Osteoblast (primary cell): Measurements from ENCODE around the gene CD300LD. TPM values are rescaled to one million over a fixed set of nuclear protein-coding genes. Genes with fewer than 3 reads are reported as not detected.

Experiments used
- DNase-seq: peaks from one replicate; pipeline ENCODE4 v3.0.0; 2011; ENCODE audit warnings: low spot score, mixed read lengths; ENCODE audit not compliant: insufficient read length; ENCODE audit errors: missing footprints
- H2AFZ ChIP-seq: 2 replicates; pipeline ENCODE4 v1.6.0; 2011; ENCODE audit warnings: mild to moderate bottlenecking, low read length
- H3K27ac ChIP-seq: 2 replicates; pipeline ENCODE4 v1.5.1; 2011; ENCODE audit warnings: mild to moderate bottlenecking, low read depth, low read length, moderate library complexity
- H3K27me3 ChIP-seq: 2 replicates; pipeline ENCODE4 v1.6.0; 2012; ENCODE audit warnings: mild to moderate bottlenecking, control low read depth, inconsistent platforms, low read length, moderate library complexity; ENCODE audit not compliant: insufficient read depth
- H3K36me3 ChIP-seq: 2 replicates; pipeline ENCODE4 v1.5.1; 2011; ENCODE audit warnings: mild to moderate bottlenecking, low read length, control low read depth, moderate library complexity; ENCODE audit not compliant: insufficient read depth
- H3K4me1 ChIP-seq: 2 replicates; pipeline ENCODE4 v1.5.1; 2011; ENCODE audit warnings: mild to moderate bottlenecking, low read length, control low read depth, moderate library complexity; ENCODE audit not compliant: insufficient read depth
- H3K4me2 ChIP-seq: 2 replicates; pipeline ENCODE4 v1.6.0; 2011; ENCODE audit warnings: mild to moderate bottlenecking, low read length; ENCODE audit not compliant: insufficient read depth
- H3K4me3 ChIP-seq: fragments of 200-600 bp; sonication (generic); 3 replicates; pipeline ENCODE4 v1.5.1; 2012; ENCODE audit warnings: mild to moderate bottlenecking, low read length, inconsistent platforms; ENCODE audit not compliant: insufficient read depth
- H3K79me2 ChIP-seq: 2 replicates; pipeline ENCODE4 v1.6.0; 2012; ENCODE audit warnings: mild to moderate bottlenecking, low read length, control low read depth, inconsistent platforms; ENCODE audit not compliant: insufficient read depth
- H3K9me3 ChIP-seq: 2 replicates; pipeline ENCODE4 v1.5.1; 2011; ENCODE audit warnings: low read depth, low read length, control low read depth
- H4K20me1 ChIP-seq: 2 replicates; pipeline ENCODE4 v1.6.0; 2012; ENCODE audit warnings: mild to moderate bottlenecking, low read length, control low read depth; ENCODE audit not compliant: insufficient read depth
- CTCF ChIP-seq: IDR thresholded peaks from 2 replicates; pipeline ENCODE4 v1.5.1; 2011; ENCODE audit warnings: mild to moderate bottlenecking, low read depth, low read length, moderate library complexity; ENCODE audit errors: extremely low read depth
- total RNA-seq: library from RNA; depleted of rRNA; stranded (reverse); fragments of >200 nt; gene quantifications from 2 replicates; pipeline ENCODE4 v1.2.3, GENCODE V29; 2012

Gene CD300LD
- total RNA-seq, 1 donor, result not detected

- Histone ChIP-seq H3K4me1 (no peaks in the 10 kb centered on the region), H3K27me3 (peaks cover 12% of the 10 kb centered on the region), H3K9me3 (no peaks in the 10 kb centered on the region), H3K4me2 (no peak overlapping the region), H4K20me1 (peaks cover 2% of the 10 kb centered on the region), H3K27ac (no peak overlapping the region), H3K4me3 (no peak overlapping the region), H3K79me2 (no peaks in the 10 kb centered on the region), H3K36me3 (no peaks in the 10 kb centered on the region), H2AFZ (no peak overlapping the region)
- TF ChIP-seq CTCF, result no peak
- no peak for DNase-seq
Measured at GRCh38 chr17:74607221-74607620, 15.1 kb upstream of the CD300LD start.

- no peak overlapping the region for H3K27ac ChIP-seq
- H3K4me1 ChIP-seq, result no peaks in the 10 kb centered on the region
- no peak for DNase-seq
- H3K79me2 ChIP-seq, result no peaks in the 10 kb centered on the region
- H3K4me3 ChIP-seq, result no peak overlapping the region
- no peak for TF ChIP-seq CTCF
- no peak overlapping the region for H2AFZ ChIP-seq
- no peak overlapping the region for H3K4me2 ChIP-seq
- no peaks in the 10 kb centered on the region for H3K9me3 ChIP-seq
- H3K27me3 ChIP-seq, result peaks cover 16% of the 10 kb centered on the region
- H3K36me3 ChIP-seq, result no peaks in the 10 kb centered on the region
- peaks cover 2% of the 10 kb centered on the region for H4K20me1 ChIP-seq
Measured at GRCh38 chr17:74606050-74606449, 14.0 kb upstream of the CD300LD start.

GRCh38 chr17:74605361-74605760 is 13.3 kb upstream of the CD300LD start:
- Histone ChIP-seq H3K4me1 (no peaks in the 10 kb centered on the region), H3K36me3 (no peaks in the 10 kb centered on the region), H3K79me2 (no peaks in the 10 kb centered on the region), H3K9me3 (no peaks in the 10 kb centered on the region), H4K20me1 (peaks cover 2% of the 10 kb centered on the region), H3K27me3 (peaks cover 16% of the 10 kb centered on the region), H3K4me3 (no peak overlapping the region), H3K27ac (no peak overlapping the region), H3K4me2 (no peak overlapping the region), H2AFZ (no peak overlapping the region)
- no peak for TF ChIP-seq CTCF
- peak; percentile 92 for DNase-seq

- Histone ChIP-seq H3K79me2 (no peaks in the 10 kb centered on the region), H3K27ac (no peak overlapping the region), H4K20me1 (peaks cover 2% of the 10 kb centered on the region), H3K9me3 (no peaks in the 10 kb centered on the region), H3K4me2 (no peak overlapping the region), H3K4me3 (no peak overlapping the region), H3K4me1 (no peaks in the 10 kb centered on the region), H2AFZ (no peak overlapping the region), H3K27me3 (peaks cover 16% of the 10 kb centered on the region), H3K36me3 (no peaks in the 10 kb centered on the region)
- DNase-seq, result no peak
- TF ChIP-seq CTCF, result no peak
Measured at GRCh38 chr17:74604761-74605160, 12.7 kb upstream of the CD300LD start.
